DND-41 (cell line): ENCODE measurements around the gene MEF2D.

ENCODE experiments used
- EZH2 ChIP-seq: IDR thresholded peaks from 3 replicates; pipeline ENCODE4 v1.6.1; 2012; ENCODE audit warnings: borderline replicate concordance, low read depth, mild to moderate bottlenecking, moderate library complexity, low read length, inconsistent platforms; ENCODE audit not compliant: severe bottlenecking
- TF ChIP-seq, protein P1 (sequence below): IDR thresholded peaks from 2 replicates; pipeline ENCODE4 v1.5.1; 2012; ENCODE audit warnings: borderline replicate concordance, low read length, moderate library complexity, mild to moderate bottlenecking; ENCODE audit not compliant: poor library complexity, severe bottlenecking; ENCODE audit errors: extremely low read depth

- TF ChIP-seq, protein P1, sequence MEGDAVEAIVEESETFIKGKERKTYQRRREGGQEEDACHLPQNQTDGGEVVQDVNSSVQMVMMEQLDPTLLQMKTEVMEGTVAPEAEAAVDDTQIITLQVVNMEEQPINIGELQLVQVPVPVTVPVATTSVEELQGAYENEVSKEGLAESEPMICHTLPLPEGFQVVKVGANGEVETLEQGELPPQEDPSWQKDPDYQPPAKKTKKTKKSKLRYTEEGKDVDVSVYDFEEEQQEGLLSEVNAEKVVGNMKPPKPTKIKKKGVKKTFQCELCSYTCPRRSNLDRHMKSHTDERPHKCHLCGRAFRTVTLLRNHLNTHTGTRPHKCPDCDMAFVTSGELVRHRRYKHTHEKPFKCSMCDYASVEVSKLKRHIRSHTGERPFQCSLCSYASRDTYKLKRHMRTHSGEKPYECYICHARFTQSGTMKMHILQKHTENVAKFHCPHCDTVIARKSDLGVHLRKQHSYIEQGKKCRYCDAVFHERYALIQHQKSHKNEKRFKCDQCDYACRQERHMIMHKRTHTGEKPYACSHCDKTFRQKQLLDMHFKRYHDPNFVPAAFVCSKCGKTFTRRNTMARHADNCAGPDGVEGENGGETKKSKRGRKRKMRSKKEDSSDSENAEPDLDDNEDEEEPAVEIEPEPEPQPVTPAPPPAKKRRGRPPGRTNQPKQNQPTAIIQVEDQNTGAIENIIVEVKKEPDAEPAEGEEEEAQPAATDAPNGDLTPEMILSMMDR: no peak
- no peak for TF ChIP-seq EZH2
These were observed 40.0 kb downstream of the MEF2D start for GRCh38 chr1:156460525-156460924.
